HG03521 (cell line): Measurements from ENCODE around the gene B4GAT1.
"Not testable (repeated sequence)": the region's sequence is repeated elsewhere in the genome, so short reads cannot be mapped to it uniquely, and the experiment has no call there.

Source experiments
- ATAC-seq: cut with Tn5 transposase; IDR thresholded peaks from one replicate; pipeline ENCODE4 v1.9.1; 2021; ENCODE audit warnings: mild to moderate bottlenecking, moderate library complexity; ENCODE audit not compliant: unreplicated experiment

Gene B4GAT1

GRCh38 chr11:66363805-66364535, 16.5 kb upstream of the B4GAT1 start:
- ATAC-seq, result no peak

- no peak for ATAC-seq
Measured at GRCh38 chr11:66363187-66363601, 15.8 kb upstream of the B4GAT1 start.

- ATAC-seq, result no peak
Measured at GRCh38 chr11:66362481-66363147, 15.2 kb upstream of the B4GAT1 start.

GRCh38 chr11:66361502-66361941, 14.1 kb upstream of the B4GAT1 start:
- ATAC-seq, result no peak

- ATAC-seq, result no peak
Measured at GRCh38 chr11:66360406-66361073, 13.1 kb upstream of the B4GAT1 start.

- no peak for ATAC-seq
Measured at GRCh38 chr11:66359662-66360087, 12.2 kb upstream of the B4GAT1 start.

GRCh38 chr11:66350560-66351235, 3.3 kb upstream of the B4GAT1 start:
- ATAC-seq, result not testable (repeated sequence)

GRCh38 chr11:66349084-66349386, 1.6 kb upstream of the B4GAT1 start:
- ATAC-seq, result no peak

- no peak for ATAC-seq
Measured at GRCh38 chr11:66346476-66347424, 679 bp downstream of the B4GAT1 start.

GRCh38 chr11:66345316-66345649, 2.1 kb downstream of the B4GAT1 start:
- ATAC-seq, result no peak

- ATAC-seq, result peak; percentile 64
Measured at GRCh38 chr11:66344550-66345315, 2.7 kb downstream of the B4GAT1 start, which contains the start of gene BRMS1. BRMS1 (minus strand) TSS chr11:66345104; CDS start chr11:66342234, 2,870 bp downstream.

GRCh38 chr11:66343176-66343575, 4.3 kb downstream of the B4GAT1 start:
- ATAC-seq, result no peak

GRCh38 chr11:66341502-66342126, 5.8 kb downstream of the B4GAT1 start:
- ATAC-seq, result no peak

GRCh38 chr11:66340596-66341501, 6.6 kb downstream of the B4GAT1 start:
- ATAC-seq, result no peak

- no peak for ATAC-seq
Measured at GRCh38 chr11:66339686-66340483, 7.5 kb downstream of the B4GAT1 start.

- no peak for ATAC-seq
Measured at GRCh38 chr11:66339162-66339675, 8.2 kb downstream of the B4GAT1 start.
